ENCODE results near the gene CARD11.

DNA sequence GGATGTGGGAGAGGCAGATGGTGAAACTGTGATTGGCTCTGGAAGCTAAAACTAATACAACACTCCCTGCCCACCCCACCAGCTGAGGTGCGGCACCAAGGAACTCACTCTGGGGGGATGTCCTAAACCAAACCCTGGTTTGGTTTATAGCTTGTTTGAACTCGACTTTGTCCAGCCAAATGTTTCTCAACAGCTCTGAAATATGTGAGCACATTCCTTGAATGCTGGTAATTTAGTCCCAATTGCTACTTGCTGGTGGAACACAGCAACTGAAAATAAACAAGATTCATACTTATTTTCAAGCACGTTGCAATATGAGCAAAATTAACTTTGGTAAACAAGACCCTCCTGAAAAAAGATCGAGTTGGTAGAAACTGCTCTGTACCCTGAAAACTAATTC is 39.7 kb upstream of the CARD11 start:
- TF ChIP-seq, protein P1, sequence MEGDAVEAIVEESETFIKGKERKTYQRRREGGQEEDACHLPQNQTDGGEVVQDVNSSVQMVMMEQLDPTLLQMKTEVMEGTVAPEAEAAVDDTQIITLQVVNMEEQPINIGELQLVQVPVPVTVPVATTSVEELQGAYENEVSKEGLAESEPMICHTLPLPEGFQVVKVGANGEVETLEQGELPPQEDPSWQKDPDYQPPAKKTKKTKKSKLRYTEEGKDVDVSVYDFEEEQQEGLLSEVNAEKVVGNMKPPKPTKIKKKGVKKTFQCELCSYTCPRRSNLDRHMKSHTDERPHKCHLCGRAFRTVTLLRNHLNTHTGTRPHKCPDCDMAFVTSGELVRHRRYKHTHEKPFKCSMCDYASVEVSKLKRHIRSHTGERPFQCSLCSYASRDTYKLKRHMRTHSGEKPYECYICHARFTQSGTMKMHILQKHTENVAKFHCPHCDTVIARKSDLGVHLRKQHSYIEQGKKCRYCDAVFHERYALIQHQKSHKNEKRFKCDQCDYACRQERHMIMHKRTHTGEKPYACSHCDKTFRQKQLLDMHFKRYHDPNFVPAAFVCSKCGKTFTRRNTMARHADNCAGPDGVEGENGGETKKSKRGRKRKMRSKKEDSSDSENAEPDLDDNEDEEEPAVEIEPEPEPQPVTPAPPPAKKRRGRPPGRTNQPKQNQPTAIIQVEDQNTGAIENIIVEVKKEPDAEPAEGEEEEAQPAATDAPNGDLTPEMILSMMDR (IDR thresholded peaks at IDR 0.05), result no peak
- no peak for TF ChIP-seq POLR2A (IDR thresholded peaks at IDR 0.05)

Data from right lobe of liver (tissue), 4 donors.